ENCODE data around the gene PRAMEF25.
"Not testable (repeated sequence)": the region's sequence is repeated elsewhere in the genome, so short reads cannot be mapped to it uniquely, and the experiment has no call there.

The PRAMEF25 gene

GRCh38 chr1:13070474-13070873 lies at the start of gene PRAMEF25:
Gene PRAMEF25, plus strand, starts transcription at chr1:13070774. Its CDS starts 2,920 bp downstream, at chr1:13073694.
- DNase-seq (ENCODE audit: low read depth in 3 of 3), result not testable (repeated sequence)

- DNase-seq (ENCODE audit: low read depth in 3 of 3), result not testable (repeated sequence)
Observed at GRCh38 chr1:13056475-13056874, 14.1 kb upstream of the PRAMEF25 start, which contains the start of gene PRAMEF27. Gene PRAMEF27, minus strand, starts transcription at chr1:13056575. Its CDS starts 2,916 bp downstream, at chr1:13053659.

GRCh38 chr1:13116754-13117153 lies 46.2 kb downstream of the PRAMEF25 start, which contains the start of gene HNRNPCL2:
Gene HNRNPCL2, minus strand, starts transcription at chr1:13116854. Its CDS starts 454 bp downstream, at chr1:13116400.
- DNase-seq (ENCODE audit: low read depth in 3 of 3), result not testable (repeated sequence)

All from stimulated activated CD4-positive, alpha-beta T cell treated with anti-CD3 and anti-CD28 coated beads, TNF-alpha, amount 100 ng/mL, for 48 hours (primary cell).